ENCODE results near the gene PSMD1.

DNA sequence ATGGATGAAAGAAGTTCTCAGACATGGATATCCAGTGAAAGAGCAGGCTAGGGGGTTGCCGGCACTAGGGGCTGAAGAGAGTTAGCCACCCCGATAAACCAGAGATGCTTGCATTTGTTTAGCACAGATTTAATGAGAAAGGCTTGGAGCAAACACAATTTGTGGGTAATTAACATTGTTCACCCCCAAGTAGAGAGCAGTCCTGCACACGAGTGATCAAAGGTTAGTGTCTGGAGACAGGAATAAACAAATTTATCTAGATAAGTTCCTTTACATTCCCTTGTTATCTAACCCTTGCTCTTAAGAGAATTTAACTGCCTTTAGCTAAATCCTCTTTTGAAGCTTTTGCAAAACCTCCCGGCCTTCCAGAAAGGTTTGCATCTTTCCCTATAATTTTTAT is 44.3 kb downstream of the PSMD1 start:
- TF ChIP-seq, protein P1, sequence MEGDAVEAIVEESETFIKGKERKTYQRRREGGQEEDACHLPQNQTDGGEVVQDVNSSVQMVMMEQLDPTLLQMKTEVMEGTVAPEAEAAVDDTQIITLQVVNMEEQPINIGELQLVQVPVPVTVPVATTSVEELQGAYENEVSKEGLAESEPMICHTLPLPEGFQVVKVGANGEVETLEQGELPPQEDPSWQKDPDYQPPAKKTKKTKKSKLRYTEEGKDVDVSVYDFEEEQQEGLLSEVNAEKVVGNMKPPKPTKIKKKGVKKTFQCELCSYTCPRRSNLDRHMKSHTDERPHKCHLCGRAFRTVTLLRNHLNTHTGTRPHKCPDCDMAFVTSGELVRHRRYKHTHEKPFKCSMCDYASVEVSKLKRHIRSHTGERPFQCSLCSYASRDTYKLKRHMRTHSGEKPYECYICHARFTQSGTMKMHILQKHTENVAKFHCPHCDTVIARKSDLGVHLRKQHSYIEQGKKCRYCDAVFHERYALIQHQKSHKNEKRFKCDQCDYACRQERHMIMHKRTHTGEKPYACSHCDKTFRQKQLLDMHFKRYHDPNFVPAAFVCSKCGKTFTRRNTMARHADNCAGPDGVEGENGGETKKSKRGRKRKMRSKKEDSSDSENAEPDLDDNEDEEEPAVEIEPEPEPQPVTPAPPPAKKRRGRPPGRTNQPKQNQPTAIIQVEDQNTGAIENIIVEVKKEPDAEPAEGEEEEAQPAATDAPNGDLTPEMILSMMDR (IDR thresholded peaks at IDR 0.05; ENCODE audit: borderline replicate concordance, extremely low read depth, low read length, poor library complexity, severe bottlenecking), result no peak
- no peak for TF ChIP-seq EZH2 (IDR thresholded peaks at IDR 0.05; ENCODE audit: borderline replicate concordance, low read depth, low read length, severe bottlenecking)

All from DND-41 (cell line).